ENCODE data around the gene NPRL2. TPM values are rescaled to one million over a fixed set of nuclear protein-coding genes. Genes with fewer than 3 reads are reported as not detected.

The NPRL2 gene
- total and polyA plus RNA-seq, 7 donors, result 16.8 to 28.5 (median 19.1) TPM

DNA sequence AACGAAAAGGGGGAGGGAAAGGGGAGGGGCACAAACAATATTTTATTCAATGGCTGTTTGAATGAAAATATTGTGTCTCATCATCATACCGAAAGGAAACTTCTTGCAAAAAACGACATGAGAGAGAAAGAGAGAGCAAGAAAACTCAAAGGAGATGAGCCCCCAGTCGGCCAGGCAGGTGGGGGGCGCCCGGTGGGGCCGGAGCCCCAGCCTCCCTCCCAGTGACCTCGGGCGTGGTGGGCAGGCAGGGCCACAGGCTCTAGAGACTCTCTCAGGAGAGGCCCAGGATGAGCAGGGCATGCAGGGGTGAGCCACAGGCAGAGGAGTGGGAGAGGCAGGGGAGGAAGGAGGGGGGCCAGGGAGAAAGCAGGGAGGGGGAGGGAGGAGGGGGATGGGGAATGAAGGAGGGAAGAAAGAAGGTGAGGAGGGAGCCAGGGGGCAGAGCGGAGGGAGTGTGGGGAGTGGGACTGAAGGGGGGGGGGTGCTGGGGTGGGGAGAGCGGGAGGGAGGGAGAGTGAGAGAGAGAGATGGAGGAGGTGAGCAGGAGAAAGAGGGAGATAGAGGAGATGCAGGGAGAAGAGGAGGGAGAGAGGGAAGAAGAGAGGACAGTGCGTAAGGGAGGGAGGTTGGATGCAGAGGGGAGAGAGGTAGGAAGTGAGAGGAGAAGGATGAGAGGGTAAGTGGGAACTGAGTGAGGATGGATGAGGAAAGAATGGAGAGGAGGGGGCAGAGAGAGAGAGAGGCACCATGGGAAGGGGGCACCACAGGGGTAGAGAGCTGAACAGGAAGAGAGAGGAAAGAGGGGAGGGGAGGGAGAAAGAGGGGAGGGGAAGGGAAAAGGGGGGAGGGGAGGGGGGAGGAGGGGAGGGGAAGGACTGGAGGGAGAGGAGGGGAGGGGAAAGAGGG lies 22.8 kb upstream of the NPRL2 start:
- Histone ChIP-seq H3K4me3 (no peak overlapping the region), H3K27me3 (peaks cover 0 to 42% (median 12%) of the 10 kb centered on the region in 3 donors), H3K4me1 (no peaks in the 10 kb centered on the region), H3K36me3 (no peaks in the 10 kb centered on the region), H3K9me3 (no peaks in the 10 kb centered on the region), H3K27ac (no peak overlapping the region)
- no peak for DNase-seq
- intact Hi-C loops (cut with DNase I), result no loop called here
- WGBS, 2 donors, result 61 to 64% methylated on average over 12 of the region's 12 CpGs
- TF ChIP-seq, protein P1, sequence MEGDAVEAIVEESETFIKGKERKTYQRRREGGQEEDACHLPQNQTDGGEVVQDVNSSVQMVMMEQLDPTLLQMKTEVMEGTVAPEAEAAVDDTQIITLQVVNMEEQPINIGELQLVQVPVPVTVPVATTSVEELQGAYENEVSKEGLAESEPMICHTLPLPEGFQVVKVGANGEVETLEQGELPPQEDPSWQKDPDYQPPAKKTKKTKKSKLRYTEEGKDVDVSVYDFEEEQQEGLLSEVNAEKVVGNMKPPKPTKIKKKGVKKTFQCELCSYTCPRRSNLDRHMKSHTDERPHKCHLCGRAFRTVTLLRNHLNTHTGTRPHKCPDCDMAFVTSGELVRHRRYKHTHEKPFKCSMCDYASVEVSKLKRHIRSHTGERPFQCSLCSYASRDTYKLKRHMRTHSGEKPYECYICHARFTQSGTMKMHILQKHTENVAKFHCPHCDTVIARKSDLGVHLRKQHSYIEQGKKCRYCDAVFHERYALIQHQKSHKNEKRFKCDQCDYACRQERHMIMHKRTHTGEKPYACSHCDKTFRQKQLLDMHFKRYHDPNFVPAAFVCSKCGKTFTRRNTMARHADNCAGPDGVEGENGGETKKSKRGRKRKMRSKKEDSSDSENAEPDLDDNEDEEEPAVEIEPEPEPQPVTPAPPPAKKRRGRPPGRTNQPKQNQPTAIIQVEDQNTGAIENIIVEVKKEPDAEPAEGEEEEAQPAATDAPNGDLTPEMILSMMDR (IDR thresholded peaks at IDR 0.05), result no peak
- TF ChIP-seq POLR2A (IDR thresholded peaks at IDR 0.05), result no peak
- no peak for TF ChIP-seq POLR2AphosphoS5 (IDR thresholded peaks at IDR 0.05)
- no peak for TF ChIP-seq EP300 (IDR thresholded peaks at IDR 0.05)

- Histone ChIP-seq H3K36me3 (no peaks in the 10 kb centered on the region), H3K4me1 (no peaks in the 10 kb centered on the region), H3K27ac (no peak overlapping the region), H3K9me3 (no peaks in the 10 kb centered on the region), H3K4me3 (no peak overlapping the region), H3K27me3 (peaks cover 0 to 42% (median 12%) of the 10 kb centered on the region in 3 donors)
- intact Hi-C loops (cut with DNase I), result no loop called here
- no peak for DNase-seq
- TF ChIP-seq POLR2A (IDR thresholded peaks at IDR 0.05), result no peak
- TF ChIP-seq, protein P1 (IDR thresholded peaks at IDR 0.05), result no peak
- no peak for TF ChIP-seq POLR2AphosphoS5 (IDR thresholded peaks at IDR 0.05)
- no peak for TF ChIP-seq EP300 (IDR thresholded peaks at IDR 0.05)
- 20 to 58% methylated on average over 8 of the region's 8 CpGs for WGBS, 2 donors
Measured at GRCh38 chr3:50372349-50372748, 21.8 kb upstream of the NPRL2 start.

DNA sequence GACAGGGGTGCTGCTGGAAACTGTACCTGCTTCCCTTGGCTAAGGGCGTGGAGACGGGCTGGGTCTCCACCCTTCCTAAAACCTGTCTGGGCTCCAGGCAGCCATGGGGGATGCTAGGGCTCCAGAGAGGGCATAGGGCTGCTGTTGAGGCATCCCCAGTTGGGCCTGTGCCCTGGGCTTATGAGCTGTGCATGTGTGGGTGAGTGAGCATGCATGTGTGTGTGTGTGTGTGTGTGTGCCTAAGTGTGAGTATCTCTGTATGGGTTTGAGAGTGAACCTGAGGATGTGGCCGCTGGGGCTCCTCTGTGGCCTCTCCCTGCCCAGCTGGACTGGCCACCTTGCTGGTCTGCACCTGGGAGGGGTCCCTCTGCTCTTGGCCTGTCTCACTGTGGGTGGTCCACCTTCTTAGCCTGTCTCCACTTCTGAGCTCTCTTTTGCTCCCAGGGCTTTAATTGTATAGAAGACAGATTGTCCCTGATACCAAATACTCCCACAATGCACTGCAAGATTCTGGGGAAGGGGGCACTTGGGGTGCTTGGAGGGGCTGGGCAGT lies 20.6 kb upstream of the NPRL2 start:
- H3K27me3 ChIP-seq, result peaks cover 0 to 42% (median 12%) of the 10 kb centered on the region in 3 donors
- intact Hi-C loops (cut with DNase I), result no loop called here
- 70 to 90% methylated on average over 3 of the region's 3 CpGs for WGBS, 2 donors

DNA sequence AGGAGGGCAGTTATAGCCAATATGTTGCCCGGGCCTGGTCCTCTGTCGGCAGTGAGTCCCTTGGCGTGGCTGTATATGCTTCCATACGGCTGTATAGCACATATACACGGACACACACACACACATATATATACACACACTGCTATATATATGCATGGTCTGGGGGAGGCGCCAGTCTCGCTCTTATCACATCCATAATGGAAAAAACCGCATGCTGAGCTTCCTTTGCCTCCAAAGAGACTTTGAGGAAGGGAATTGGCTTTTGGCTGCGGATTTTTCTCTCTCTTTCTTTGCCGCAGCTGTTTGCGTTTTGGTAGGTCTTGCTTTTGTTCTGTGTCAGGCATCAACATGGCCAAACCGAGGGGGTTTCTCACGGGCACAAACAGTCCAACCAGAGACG lies 20.0 kb upstream of the NPRL2 start:
- TF ChIP-seq, protein P1 (IDR thresholded peaks at IDR 0.05), result no peak
- TF ChIP-seq POLR2A (IDR thresholded peaks at IDR 0.05), result no peak
- TF ChIP-seq EP300 (IDR thresholded peaks at IDR 0.05), result no peak
- TF ChIP-seq POLR2AphosphoS5 (IDR thresholded peaks at IDR 0.05), result no peak
- H3K4me3 ChIP-seq, result no peak overlapping the region
- DNase-seq, result no peak
- WGBS, 2 donors, result 42 to 62% methylated on average over 14 of the region's 14 CpGs
- H3K36me3 ChIP-seq, result no peaks in the 10 kb centered on the region
- no peaks in the 10 kb centered on the region for H3K9me3 ChIP-seq
- intact Hi-C loops (cut with DNase I), result no loop called here
- peaks cover 0 to 42% (median 12%) of the 10 kb centered on the region in 3 donors for H3K27me3 ChIP-seq
- no peak overlapping the region for H3K27ac ChIP-seq
- peaks cover 0 to 1% (median under 1%) of the 10 kb centered on the region in 4 donors for H3K4me1 ChIP-seq

More for the DNA sequence above, 20.6 kb upstream of the NPRL2 start:
- no peaks in the 10 kb centered on the region for H3K9me3 ChIP-seq
- no peak overlapping the region for H3K27ac ChIP-seq
- H3K4me3 ChIP-seq, result no peak overlapping the region
- TF ChIP-seq POLR2AphosphoS5 (IDR thresholded peaks at IDR 0.05) (no peak), POLR2A (IDR thresholded peaks at IDR 0.05) (no peak), EP300 (IDR thresholded peaks at IDR 0.05) (no peak)
- TF ChIP-seq, protein P1 (IDR thresholded peaks at IDR 0.05), result no peak
- no peaks in the 10 kb centered on the region for H3K4me1 ChIP-seq
- no peaks in the 10 kb centered on the region for H3K36me3 ChIP-seq
- DNase-seq, result no peak
